NCI-H524 treated with DMSO at 0.1 percent for 48 hours (cell line): ENCODE measurements around the gene BFAR.
"Not testable (repeated sequence)": the region's sequence is repeated elsewhere in the genome, so short reads cannot be mapped to it uniquely, and the experiment has no call there.

Experiments used
- DNase-seq: peaks from one replicate; lab custom pipeline; 2025; lab: John Stamatoyannopoulos, UW

BFAR gene

GRCh38 chr16:14636179-14636950 lies 3.6 kb downstream of the BFAR start:
- DNase-seq: peak; percentile 55

GRCh38 chr16:14636951-14637240 lies 4.1 kb downstream of the BFAR start:
- not testable (repeated sequence) for DNase-seq

DNA sequence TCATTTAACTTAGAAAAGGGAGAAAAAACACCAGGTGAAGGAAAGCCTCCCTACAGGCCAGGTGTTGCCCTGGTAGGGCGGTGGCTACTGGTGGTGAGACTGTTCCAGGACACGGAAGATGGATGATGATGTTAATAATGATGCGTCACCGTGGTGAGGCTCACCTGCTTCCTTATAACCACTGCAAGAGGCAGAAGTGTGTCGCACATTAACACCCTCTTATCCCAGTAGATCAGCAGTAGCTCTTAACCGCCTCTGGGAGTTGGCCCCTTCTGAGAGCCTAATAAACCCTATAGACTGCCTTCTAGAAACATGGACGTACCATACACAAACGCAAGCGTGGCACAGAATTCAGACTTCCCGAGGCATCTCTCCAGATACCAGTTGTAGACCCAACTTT lies 7.8 kb downstream of the BFAR start:
- no peak for DNase-seq

DNA sequence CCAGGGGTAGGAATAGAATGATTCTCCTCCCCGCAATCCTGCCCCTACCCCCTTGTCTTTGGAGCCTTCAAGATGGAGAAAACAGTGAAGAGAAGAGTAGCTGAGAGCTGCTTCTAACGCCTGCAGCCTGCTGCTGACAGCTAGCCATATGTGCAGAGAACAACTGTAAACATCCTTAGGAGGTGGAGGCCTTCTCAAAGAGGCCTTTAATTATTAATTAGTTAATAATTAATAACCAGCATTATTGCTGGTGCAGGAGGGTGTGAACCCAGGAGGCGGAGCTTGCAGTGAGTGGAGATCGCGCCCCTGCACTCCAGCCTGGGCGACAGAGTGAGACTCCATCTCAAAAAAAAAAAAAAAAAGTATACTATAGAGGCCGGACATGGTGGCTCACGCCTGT lies 8.5 kb downstream of the BFAR start:
- no peak for DNase-seq

DNA sequence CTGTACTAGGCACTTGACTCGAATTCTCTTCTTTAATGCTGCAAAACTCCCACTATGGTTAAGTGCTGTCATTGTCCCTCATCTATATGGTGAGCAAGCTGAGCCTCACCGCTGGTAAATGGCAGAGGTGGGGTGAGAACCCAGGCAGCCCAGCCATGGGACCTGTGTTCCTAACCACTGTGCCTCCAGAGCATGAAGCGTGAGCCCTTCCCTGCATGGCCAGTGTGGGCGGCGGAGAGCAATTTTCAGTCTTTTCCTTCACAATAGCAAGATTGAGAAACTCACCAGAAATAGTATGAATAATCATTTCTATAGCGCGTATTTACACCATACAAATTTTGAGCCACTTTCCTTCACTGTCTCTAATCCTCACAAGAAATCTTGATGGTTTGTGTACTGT lies 9.2 kb downstream of the BFAR start:
- no peak for DNase-seq

DNA sequence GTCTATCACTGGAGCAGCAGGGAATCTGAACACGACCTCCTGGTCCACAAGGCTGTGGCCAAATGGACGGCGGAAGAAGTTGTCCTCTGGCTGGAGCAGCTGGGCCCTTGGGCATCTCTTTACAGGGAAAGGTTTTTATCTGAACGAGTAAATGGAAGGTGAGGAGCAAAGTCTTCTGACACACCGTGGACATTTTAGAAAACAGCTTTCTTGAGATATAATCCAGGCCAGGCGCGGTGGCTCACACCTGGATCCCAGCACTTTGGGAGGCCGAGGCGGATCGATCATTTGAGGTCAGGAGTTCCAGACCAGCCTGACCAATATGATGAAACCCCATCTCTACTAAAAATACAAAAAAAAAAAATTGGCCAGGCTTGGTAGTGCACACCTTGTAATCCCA lies 17.1 kb downstream of the BFAR start:
- DNase-seq: no peak

- no peak for DNase-seq
Observed at GRCh38 chr16:14650629-14651028, 17.9 kb downstream of the BFAR start.

- DNase-seq: no peak
Observed at GRCh38 chr16:14652726-14653125, 20.0 kb downstream of the BFAR start.

DNA sequence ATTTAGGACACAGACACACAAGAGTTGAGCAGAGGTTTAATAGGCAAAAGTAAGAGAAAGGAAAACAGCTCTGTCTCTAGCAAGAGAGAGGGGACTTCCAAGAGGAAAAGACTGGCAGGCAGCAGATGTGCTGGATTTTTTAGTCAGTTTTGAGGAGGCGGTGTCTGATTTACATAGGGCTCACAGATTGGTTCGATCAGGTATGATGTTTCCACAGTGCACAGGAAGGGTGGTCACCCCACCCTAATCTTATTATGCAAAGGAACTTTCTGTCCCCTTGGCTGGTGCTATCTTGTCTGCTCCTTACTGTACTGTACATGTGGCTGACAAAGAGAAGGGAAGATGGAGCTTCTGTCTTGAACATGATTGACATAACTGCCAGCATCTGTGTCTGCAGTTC lies 25.3 kb downstream of the BFAR start:
- DNase-seq: no peak

DNA sequence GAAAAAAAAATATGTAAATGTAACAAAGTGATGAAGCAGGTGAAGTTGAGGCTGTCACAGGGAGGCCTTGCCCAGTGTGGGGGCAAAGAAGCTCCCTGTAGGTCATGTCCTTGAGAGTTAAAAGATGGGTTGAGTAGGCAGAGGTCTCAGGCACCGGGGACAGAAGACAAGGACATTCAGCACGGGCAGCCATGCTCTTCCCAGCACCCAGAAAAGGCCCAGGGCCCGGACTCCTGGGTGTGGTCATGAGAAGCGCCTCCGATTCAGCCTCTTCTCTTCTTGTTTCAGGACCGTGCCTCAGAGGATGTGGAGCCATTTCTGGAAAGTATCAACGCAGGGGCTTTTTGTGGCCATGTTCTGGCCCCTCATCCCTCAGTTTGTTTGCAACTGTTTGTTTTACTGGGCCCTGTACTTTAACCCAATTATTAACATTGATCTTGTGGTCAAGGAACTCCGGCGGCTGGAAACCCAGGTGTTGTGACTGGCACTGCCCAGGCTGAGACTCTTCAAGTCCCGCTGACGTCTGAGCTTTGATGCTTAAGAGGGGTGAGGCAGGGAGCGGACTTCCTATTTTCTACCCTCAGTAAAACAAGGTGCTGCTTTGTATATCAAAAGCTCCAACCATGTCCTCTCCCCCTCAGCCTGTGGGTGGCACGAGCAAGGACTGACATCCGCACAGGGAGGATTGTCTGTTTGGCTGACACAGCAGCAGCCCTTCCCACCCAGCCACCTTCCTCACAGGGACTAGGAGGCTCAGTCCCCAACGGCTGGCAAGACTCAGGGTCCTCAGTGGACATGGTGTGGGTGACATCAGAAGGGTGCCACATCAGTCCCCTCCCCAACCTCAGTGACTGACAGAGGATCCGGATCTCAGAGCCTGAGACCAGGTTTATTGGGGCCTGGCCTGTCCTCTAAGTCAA lies 34.9 kb downstream of the BFAR start:
- DNase-seq: no peak

DNA sequence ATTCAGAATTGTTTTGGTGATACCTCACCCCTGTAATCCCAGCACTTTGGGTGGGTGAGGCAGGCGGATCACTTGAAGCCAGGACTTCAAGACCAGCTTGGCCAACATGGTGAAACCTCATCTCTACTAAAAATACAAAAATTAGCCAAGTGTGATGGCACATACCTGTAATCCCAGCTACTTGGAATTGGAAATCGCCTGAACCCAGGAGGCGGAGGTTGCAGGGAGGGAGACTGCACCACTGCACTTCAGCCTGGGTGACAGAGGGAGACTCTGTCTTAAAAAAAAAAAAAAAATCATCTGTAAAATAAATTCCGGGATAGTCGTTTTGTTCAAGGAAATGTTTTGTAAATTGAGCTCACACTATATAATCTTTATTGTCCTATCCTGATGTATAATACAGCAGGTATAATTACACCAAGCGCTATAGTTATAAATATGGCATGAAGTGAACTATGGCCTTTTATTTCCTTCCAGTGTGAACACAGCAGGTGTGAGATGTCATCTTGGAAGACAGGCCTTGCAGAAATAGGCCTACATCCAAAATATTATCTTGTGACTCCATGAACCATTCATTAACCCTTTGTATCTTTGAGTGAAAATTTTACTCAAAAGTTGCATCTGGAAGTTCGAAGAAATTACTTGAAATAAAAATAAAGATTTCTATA lies 35.9 kb downstream of the BFAR start:
- no peak for DNase-seq

- no peak for DNase-seq
Observed at GRCh38 chr16:14669776-14670175, 37.0 kb downstream of the BFAR start.

GRCh38 chr16:14672403-14672971 lies 39.7 kb downstream of the BFAR start:
- DNase-seq: no peak

- DNase-seq: no peak
Observed at GRCh38 chr16:14676633-14677032, 43.9 kb downstream of the BFAR start.

- DNase-seq: no peak
Observed at GRCh38 chr16:14677627-14678026, 44.9 kb downstream of the BFAR start.

GRCh38 chr16:14678748-14679497 lies 46.2 kb downstream of the BFAR start:
- DNase-seq: no peak

DNA sequence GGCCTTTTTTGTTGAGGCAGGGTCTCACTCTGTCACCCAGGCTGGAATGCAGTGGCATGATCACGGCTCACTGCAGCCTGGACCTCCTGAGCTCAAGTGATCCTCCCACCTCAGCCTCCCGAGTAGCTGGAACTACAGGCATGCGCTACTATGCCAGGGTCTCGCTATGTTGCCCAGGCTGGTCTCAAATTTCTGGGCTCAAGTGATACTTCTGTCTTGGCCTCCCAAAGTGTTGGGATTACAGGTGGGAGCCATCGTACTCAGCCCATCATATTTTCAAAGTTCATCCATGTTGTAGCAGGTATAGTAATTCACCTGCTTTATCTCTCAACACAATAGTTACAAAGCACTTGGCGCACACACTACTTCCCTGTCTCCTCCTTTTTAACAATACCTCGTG lies 47.6 kb downstream of the BFAR start:
- not testable (repeated sequence) for DNase-seq

GRCh38 chr16:14681115-14681514 lies 48.4 kb downstream of the BFAR start:
- DNase-seq: no peak

DNA sequence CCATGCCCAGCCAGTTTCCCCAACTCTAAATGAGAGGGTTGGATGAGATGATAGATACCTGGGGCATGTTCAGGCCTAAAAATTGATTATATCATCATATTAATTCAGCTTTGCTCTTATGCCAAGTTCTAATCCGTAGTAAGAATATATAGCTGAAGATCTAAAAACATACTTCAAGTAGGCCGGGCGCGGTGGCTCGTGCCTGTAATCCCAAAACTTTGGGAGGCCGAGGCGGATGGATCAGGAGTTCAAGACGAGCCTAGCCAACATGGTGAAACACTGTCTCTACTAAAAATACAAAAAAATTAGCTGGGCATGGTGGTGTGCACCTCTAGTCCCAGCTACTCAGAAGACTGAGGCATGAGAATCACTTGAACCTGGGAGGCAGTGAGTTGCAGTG lies 49.4 kb downstream of the BFAR start:
- DNase-seq: no peak

GRCh38 chr16:14685870-14686793 lies 53.4 kb downstream of the BFAR start:
- DNase-seq: not testable (repeated sequence)

DNA sequence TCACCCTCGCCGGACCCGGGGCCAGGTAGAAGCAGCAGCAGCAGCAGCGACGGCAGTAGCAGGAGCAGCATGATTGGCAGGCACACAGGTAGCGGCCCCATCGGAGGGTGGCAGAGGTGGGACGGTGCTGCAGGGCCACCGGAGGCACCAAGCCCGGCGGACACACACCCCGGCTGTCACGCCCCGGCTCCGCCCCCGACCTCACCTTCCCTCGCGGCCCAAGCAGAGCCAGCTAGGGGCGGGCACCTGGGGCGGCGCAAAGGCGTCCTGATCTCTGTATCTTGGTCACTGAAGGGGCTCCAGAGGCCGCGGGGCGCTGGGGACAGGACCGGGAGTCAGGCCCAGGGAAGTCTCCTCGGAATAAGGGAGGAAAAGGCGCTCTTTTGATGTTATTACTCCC lies 61.4 kb downstream of the BFAR start, which contains the start of gene PLA2G10:
TSS of gene PLA2G10 (minus strand) at position 180 of the 400 bp plus-strand sequence. CDS start at position 101, 79 bp downstream.
- DNase-seq: not testable (repeated sequence)
